Neural progenitor cell (in vitro differentiated cells): ENCODE data around the gene ZNF423. TPM values are rescaled to one million over a fixed set of nuclear protein-coding genes. Genes with fewer than 3 reads are reported as not detected.
A peak's percentile ranks its signal among the peaks of the same experiment; 100 is the strongest.

ENCODE experiments used
- DNase-seq: peaks from one replicate; pipeline ENCODE4 v3.0.0-alpha.2; 2016; ENCODE audit warnings: low spot score
- H2AFZ ChIP-seq: fragments of 200-600 bp; sonication (generic); replicated peaks from 2 replicates; pipeline ENCODE4 v1.6.1; 2016; ENCODE audit warnings: antibody characterized with exemption
- H3F3A ChIP-seq: fragments of 200-600 bp; sonication (generic); 2 replicates; pipeline ENCODE4 v1.6.1; 2016; ENCODE audit warnings: antibody characterized with exemption, low read depth
- H3K27ac ChIP-seq: fragments of 200-600 bp; sonication (generic); 2 replicates; pipeline ENCODE4 v1.5.1; 2016; ENCODE audit warnings: mild to moderate bottlenecking
- H3K27me3 ChIP-seq: fragments of 200-600 bp; sonication (generic); 2 replicates; pipeline ENCODE4 v1.6.1; 2016; ENCODE audit warnings: mild to moderate bottlenecking, moderate library complexity
- H3K36me3 ChIP-seq: fragments of 200-600 bp; sonication (generic); 2 replicates; pipeline ENCODE4 v1.5.1; 2016
- H3K4me1 ChIP-seq: fragments of 200-600 bp; sonication (generic); 2 replicates; pipeline ENCODE4 v1.6.1; 2016; ENCODE audit warnings: mixed run types
- H3K4me2 ChIP-seq: fragments of 200-600 bp; sonication (generic); 2 replicates; pipeline ENCODE4 v1.6.1; 2016
- H3K4me3 ChIP-seq: fragments of 200-600 bp; sonication (generic); 2 replicates; pipeline ENCODE4 v1.5.1; 2016
- H3K79me2 ChIP-seq: fragments of 200-600 bp; sonication (generic); 2 replicates; pipeline ENCODE4 v1.6.1; 2016; ENCODE audit warnings: low read depth
- H3K9ac ChIP-seq: fragments of 200-600 bp; sonication (generic); 2 replicates; pipeline ENCODE4 v1.6.1; 2016
- H3K9me3 ChIP-seq: fragments of 200-600 bp; sonication (generic); 2 replicates; pipeline ENCODE4 v1.5.1; 2016; ENCODE audit warnings: low read depth
- H4K20me1 ChIP-seq: fragments of 200-600 bp; sonication (generic); 2 replicates; pipeline ENCODE4 v1.6.1; 2016; ENCODE audit warnings: low read depth
- H3K27ac Mint-ChIP-seq: 3 replicates; pipeline ENCODE4 v1.8.0; 2021; ENCODE audit warnings: mixed read lengths
- H3K27me3 Mint-ChIP-seq: 2 replicates; pipeline ENCODE4 v1.8.0; 2022; ENCODE audit warnings: low read depth, mild to moderate bottlenecking, inconsistent platforms, moderate library complexity, mixed read lengths; ENCODE audit not compliant: insufficient read depth
- H3K36me3 Mint-ChIP-seq: 3 replicates; pipeline ENCODE4 v1.8.0; 2021; ENCODE audit warnings: mixed read lengths
- H3K4me1 Mint-ChIP-seq: 3 replicates; pipeline ENCODE4 v1.8.0; 2021; ENCODE audit warnings: mixed read lengths
- H3K4me3 Mint-ChIP-seq: 3 replicates; pipeline ENCODE4 v1.8.0; 2021; ENCODE audit warnings: mild to moderate bottlenecking, moderate library complexity, mixed read lengths
- H3K9me3 Mint-ChIP-seq: 3 replicates; pipeline ENCODE4 v1.8.0; 2020; ENCODE audit warnings: mixed read lengths
- CTCF ChIP-seq: fragments of 200-600 bp; sonication (generic); IDR thresholded peaks from 2 replicates; pipeline ENCODE4 v1.5.1; 2017; ENCODE audit warnings: antibody characterized with exemption, mild to moderate bottlenecking
- EZH2 ChIP-seq: fragments of 200-600 bp; sonication (generic); IDR thresholded peaks from 2 replicates; pipeline ENCODE4 v1.6.1; 2017; ENCODE audit warnings: antibody characterized with exemption, mild to moderate bottlenecking, moderate library complexity
- EZH2phosphoT487 ChIP-seq: fragments of 200-600 bp; sonication (generic); IDR thresholded peaks from 2 replicates; pipeline ENCODE4 v1.6.1; 2017; ENCODE audit warnings: antibody characterized with exemption
- total RNA-seq: library from RNA; depleted of rRNA; stranded (reverse); fragments of >200 nt; gene quantifications from 2 replicates; pipeline ENCODE4 v1.2.3, GENCODE V29; 2015; ENCODE audit warnings: low replicate concordance

Gene ZNF423
- total RNA-seq, 1 donor from 2014 or later: 21.9 TPM

- H3K27me3 Mint-ChIP-seq: peaks cover 10% of the 10 kb centered on the region
- Histone ChIP-seq H3K27me3 (no peaks in the 10 kb centered on the region), H3K4me1 (peaks cover 29% of the 10 kb centered on the region), H3K9me3 (no peaks in the 10 kb centered on the region), H3K79me2 (peaks cover 16% of the 10 kb centered on the region), H3F3A (peaks cover 21% of the 10 kb centered on the region), H3K4me2 (no peak overlapping the region), H3K4me3 (no peak overlapping the region), H2AFZ (no peak overlapping the region), H4K20me1 (peaks cover 96% of the 10 kb centered on the region), H3K36me3 (no peaks in the 10 kb centered on the region), H3K9ac (no peak overlapping the region), H3K27ac (no peak overlapping the region)
- TF ChIP-seq EZH2 (no peak), EZH2phosphoT487 (no peak)
- no peaks in the 10 kb centered on the region for H3K9me3 Mint-ChIP-seq
- no peak for DNase-seq
- no peak overlapping the region for H3K27ac Mint-ChIP-seq
- H3K4me1 Mint-ChIP-seq: peaks cover 68% of the 10 kb centered on the region
- H3K4me3 Mint-ChIP-seq: peak overlapping the region; percentile 8
- H3K36me3 Mint-ChIP-seq: peaks cover 29% of the 10 kb centered on the region
These were observed 218.4 kb downstream of the ZNF423 start for GRCh38 chr16:49637511-49637910.

GRCh38 chr16:49636608-49637007 lies 219.3 kb downstream of the ZNF423 start:
- no peaks in the 10 kb centered on the region for H3K36me3 ChIP-seq
- H4K20me1 ChIP-seq: peaks cover 95% of the 10 kb centered on the region
- no peaks in the 10 kb centered on the region for H3K9me3 ChIP-seq
- H3K4me3 Mint-ChIP-seq: no peak overlapping the region
- H3K4me1 ChIP-seq: peaks cover 26% of the 10 kb centered on the region
- no peak overlapping the region for H3K27ac ChIP-seq
- no peak overlapping the region for H3K27ac Mint-ChIP-seq
- H3K27me3 Mint-ChIP-seq: peaks cover 6% of the 10 kb centered on the region
- no peak overlapping the region for H3K9ac ChIP-seq
- peaks cover 22% of the 10 kb centered on the region for H3K79me2 ChIP-seq
- H3K36me3 Mint-ChIP-seq: peaks cover 29% of the 10 kb centered on the region
- H2AFZ ChIP-seq: no peak overlapping the region
- DNase-seq: no peak
- no peaks in the 10 kb centered on the region for H3K27me3 ChIP-seq
- TF ChIP-seq EZH2: no peak
- no peak for TF ChIP-seq CTCF
- TF ChIP-seq EZH2phosphoT487: no peak
- H3K9me3 Mint-ChIP-seq: no peaks in the 10 kb centered on the region
- H3K4me1 Mint-ChIP-seq: peaks cover 66% of the 10 kb centered on the region
- H3K4me2 ChIP-seq: no peak overlapping the region
- H3F3A ChIP-seq: peaks cover 21% of the 10 kb centered on the region
- H3K4me3 ChIP-seq: no peak overlapping the region

- no peak for DNase-seq
- peaks cover 4% of the 10 kb centered on the region for H3K27me3 Mint-ChIP-seq
- H3K4me1 Mint-ChIP-seq: peaks cover 66% of the 10 kb centered on the region
- H3K79me2 ChIP-seq: peaks cover 16% of the 10 kb centered on the region
- H3K4me3 Mint-ChIP-seq: no peak overlapping the region
- peaks cover 91% of the 10 kb centered on the region for H4K20me1 ChIP-seq
- peaks cover 4% of the 10 kb centered on the region for H3K9me3 Mint-ChIP-seq
- H3K4me2 ChIP-seq: no peak overlapping the region
- no peaks in the 10 kb centered on the region for H3K27me3 ChIP-seq
- H3K36me3 ChIP-seq: no peaks in the 10 kb centered on the region
- H3K36me3 Mint-ChIP-seq: peaks cover 35% of the 10 kb centered on the region
- H3K9me3 ChIP-seq: no peaks in the 10 kb centered on the region
- peaks cover 19% of the 10 kb centered on the region for H3K4me1 ChIP-seq
- no peak overlapping the region for H3K27ac Mint-ChIP-seq
- H2AFZ ChIP-seq: no peak overlapping the region
- H3K9ac ChIP-seq: no peak overlapping the region
- H3F3A ChIP-seq: peaks cover 18% of the 10 kb centered on the region
- no peak overlapping the region for H3K27ac ChIP-seq
- TF ChIP-seq EZH2 (no peak), EZH2phosphoT487 (no peak), CTCF (no peak)
- no peak overlapping the region for H3K4me3 ChIP-seq
These were observed 220.0 kb downstream of the ZNF423 start for GRCh38 chr16:49635591-49636581.

- Histone ChIP-seq H3F3A (peaks cover 9% of the 10 kb centered on the region), H3K9me3 (no peaks in the 10 kb centered on the region), H3K4me3 (no peak overlapping the region), H2AFZ (no peak overlapping the region), H3K4me1 (peaks cover 10% of the 10 kb centered on the region), H3K36me3 (no peaks in the 10 kb centered on the region), H3K9ac (no peak overlapping the region), H3K79me2 (peaks cover 16% of the 10 kb centered on the region), H3K4me2 (no peak overlapping the region), H3K27ac (no peak overlapping the region), H3K27me3 (no peaks in the 10 kb centered on the region), H4K20me1 (peaks cover 82% of the 10 kb centered on the region)
- H3K27ac Mint-ChIP-seq: peak overlapping the region; percentile 74
- no peak for TF ChIP-seq CTCF
- TF ChIP-seq EZH2: no peak
- TF ChIP-seq EZH2phosphoT487: no peak
- H3K4me3 Mint-ChIP-seq: no peak overlapping the region
- no peak for DNase-seq
- peaks cover 9% of the 10 kb centered on the region for H3K9me3 Mint-ChIP-seq
- H3K27me3 Mint-ChIP-seq: peaks cover 2% of the 10 kb centered on the region
- peaks cover 62% of the 10 kb centered on the region for H3K4me1 Mint-ChIP-seq
- peaks cover 41% of the 10 kb centered on the region for H3K36me3 Mint-ChIP-seq
These were observed 220.9 kb downstream of the ZNF423 start for GRCh38 chr16:49635009-49635350.
